Measurements from ENCODE around the gene CAPN14.
"Not testable (repeated sequence)": the region's sequence is repeated elsewhere in the genome, so short reads cannot be mapped to it uniquely, and the experiment has no call there.

The CAPN14 gene

GRCh38 chr2:31192396-31192795, 24.9 kb downstream of the CAPN14 start:
- no peak for DNase-seq

DNA sequence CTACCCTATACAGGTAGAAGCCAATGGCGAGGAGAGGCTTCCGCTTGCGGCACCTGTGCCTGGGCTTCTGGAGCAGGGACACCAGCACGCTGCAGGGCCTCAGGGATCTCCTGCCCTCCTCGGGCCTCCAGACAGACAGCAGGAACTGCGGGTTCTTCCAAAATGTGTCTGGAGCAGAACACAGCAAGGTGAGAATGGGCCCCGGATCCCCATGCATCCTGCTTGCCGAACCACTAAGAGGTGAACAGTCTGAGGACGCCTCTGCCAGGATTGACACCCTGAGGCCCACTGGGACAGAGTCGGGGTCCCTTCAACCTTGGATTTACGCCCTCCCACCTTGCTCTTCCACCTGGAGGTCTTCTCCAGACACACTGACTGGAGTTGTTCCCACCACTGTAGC, 25.4 kb downstream of the CAPN14 start:
- DNase-seq: no peak

DNA sequence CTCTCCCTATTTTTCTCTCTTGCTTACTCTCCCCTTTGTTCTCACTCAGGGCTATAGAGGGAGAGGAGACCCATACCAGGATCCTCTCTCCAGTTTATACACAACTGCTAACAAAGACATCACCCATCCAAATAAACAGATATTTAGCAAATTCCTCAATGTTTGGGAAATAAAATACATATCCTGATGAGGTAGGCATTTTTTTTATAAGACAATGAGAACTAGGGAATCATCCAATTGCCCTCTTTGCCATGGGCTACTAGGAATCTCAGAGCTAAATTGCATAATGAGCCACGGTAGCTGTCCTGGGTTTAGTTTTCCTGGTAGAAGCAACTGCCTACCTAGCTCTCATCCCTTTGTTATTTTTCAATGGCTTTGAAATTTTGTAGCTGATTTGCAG, 27.1 kb downstream of the CAPN14 start:
- no peak for DNase-seq

GRCh38 chr2:31189141-31189540, 28.2 kb downstream of the CAPN14 start:
- DNase-seq: no peak

DNA sequence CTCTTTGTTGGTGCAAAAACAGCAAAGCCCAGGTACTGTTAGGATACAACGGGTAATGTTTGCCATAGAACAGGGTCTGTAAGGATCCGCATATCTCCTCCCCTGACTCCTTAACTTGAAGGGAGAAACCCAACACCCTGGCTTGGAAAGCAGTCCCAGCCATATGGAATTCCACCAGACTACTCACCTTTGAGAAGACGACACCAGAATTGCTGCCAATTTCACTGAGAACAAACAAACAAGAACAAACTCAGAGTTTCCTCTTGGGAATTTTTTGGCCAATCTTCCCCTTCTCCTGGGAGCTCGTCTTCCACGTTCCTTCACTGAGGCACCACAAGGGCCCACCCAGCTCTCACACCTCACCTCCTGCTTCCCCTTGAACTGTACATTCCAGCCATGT, 29.2 kb downstream of the CAPN14 start:
- no peak for DNase-seq

DNA sequence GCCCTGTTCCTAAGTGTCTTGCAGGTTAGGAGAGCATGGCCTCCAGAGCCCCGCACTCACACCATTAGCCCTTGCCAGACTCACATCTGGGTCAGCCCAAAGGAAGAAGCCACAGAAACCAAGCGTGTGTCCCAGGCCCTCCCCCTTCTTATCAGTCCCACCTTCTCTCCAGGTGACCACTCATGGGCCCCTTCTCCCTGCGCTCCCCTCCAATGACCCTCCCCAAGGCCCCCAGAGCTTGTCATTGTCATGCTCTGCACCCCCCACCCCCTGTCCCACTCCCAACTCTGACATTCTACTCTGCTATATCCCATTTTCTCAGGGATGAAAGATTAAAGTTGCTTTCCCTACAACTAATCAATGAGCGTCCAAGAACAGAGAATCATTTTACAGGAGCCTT, 30.1 kb downstream of the CAPN14 start:
- DNase-seq: no peak

DNA sequence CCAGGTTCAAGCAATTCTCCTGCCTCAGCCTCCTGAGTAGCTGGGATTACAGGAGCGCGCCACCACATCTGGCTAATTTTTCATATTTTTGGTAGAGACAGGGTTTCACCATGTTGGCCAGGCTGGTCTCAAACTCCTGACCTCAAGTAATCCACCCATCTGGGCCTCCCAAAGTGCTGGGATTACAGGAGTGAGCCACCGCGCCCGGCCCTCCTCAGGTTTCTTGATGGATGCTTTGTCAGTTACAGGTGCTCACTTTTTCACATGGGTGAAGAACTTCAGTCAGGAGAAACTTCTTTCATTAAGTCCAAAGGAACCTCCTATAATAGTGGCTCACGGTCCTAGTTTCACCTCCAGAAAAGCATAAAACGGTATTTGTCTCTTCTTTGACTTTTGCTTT, 33.3 kb downstream of the CAPN14 start:
- DNase-seq: not testable (repeated sequence)

DNA sequence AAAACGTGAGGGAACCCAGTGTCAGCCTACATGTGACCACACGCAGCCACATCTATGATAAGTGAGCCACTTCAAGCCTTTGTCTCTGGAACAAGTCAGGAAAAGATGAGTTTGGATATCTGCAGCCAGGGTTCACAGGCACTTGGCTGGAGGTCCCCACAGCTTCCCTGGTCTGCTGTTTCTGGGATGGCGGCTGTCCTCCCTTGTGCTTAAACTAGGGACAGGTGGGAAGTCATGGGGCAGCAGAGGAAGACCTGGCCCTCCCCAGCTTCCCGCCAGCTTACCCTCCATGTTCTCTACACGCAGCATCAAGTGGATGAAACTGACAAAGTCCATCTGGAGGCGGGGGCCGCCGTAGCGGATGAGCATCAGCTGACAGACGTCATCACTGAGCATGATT, 40.6 kb downstream of the CAPN14 start:
- no peak for DNase-seq

DNA sequence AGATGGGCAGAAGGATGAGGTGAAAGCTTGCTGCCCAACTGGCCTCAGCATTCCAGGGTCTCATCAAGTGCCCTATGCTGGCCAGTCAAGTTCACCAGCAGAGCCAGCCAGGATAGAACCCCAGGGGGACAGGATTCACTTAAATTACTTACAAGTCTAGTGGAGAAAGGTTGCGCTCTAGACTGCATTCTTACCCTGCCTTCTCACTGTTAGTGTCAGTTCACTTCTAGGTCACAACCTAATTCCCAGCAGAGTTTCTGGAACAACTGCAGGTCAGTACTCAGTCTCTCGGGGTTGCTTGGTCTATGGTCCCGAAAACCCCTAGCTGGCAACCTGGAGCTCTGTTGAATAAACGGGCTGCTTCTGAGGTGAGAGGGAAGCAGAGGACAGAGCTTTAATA, 46.2 kb downstream of the CAPN14 start:
- DNase-seq: no peak

DNA sequence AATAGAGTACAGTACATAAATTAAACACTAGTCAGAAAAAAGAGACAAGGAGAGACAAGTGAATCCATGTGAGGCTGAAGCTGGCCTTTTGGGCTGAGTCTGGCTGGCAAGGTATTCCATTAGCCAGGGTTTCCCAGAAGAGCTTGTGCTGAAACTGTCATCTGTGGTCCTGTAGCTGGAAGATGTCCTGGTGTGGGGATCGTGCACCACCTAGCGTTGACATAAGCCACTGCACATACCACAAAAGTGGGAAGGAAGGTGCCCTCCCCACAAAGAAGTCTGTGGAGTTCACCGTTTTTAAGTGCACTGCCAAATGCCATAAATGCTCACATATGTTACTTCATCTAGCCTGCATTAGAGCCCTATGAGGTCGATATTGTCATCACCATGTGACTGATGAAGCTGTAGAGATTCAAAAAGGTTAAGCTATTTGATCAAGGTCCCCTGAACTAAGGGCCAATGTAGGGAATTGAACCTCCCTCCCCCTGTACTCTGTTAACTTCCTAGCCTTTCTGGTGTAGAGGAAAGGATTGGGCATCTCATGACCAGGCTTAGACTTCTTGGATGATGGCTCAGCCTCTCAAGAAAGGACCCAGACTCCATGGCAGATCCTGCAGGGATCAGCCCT, 47.1 kb downstream of the CAPN14 start:
- DNase-seq: peak; percentile 55

- DNase-seq: no peak
Measured at GRCh38 chr2:31168291-31168690, 49.0 kb downstream of the CAPN14 start.

DNA sequence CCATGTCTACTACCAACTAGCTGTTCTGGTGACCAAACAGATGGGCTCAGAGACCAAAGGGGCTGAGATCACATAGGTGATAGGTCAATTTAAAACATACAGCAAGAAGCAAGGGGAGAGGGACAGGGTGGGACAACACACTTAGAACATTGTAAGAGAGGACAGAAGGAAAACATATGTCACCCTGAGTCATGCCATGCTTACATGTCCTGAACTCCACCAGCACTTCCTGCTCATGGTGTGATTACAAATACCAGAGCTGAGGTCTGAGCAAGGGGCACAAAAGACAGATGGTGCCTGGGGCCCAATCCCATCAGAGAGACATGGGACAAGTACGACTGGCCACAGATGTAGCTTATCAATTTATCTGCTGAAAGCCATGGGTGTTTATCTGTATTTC, 50.4 kb downstream of the CAPN14 start:
- DNase-seq: no peak

DNA sequence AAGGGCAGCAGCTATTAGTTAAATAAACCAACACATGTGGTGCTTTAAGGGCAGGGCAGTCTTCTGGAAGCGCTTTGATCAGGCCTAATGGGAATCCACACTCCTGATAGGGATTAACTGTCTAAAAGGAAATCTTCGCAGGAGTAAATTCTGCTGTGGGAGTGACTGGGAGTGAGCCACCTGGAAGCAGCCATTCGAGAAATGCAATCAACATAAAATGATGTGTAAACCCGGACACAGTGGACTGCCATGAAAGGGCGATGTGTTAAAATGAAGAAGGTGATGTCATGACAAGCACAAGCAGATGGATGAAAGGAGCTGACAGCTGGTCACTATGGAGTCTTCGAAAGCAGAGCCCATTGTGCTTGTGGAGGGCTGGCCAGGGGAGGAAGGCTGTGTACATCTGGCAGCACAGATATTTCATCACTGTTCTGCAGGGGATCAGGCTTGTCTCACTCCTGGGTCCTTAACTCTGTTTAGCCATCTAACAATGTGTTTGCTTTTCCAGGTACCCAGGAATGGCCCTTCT, 54.2 kb downstream of the CAPN14 start:
- no peak for DNase-seq

DNA sequence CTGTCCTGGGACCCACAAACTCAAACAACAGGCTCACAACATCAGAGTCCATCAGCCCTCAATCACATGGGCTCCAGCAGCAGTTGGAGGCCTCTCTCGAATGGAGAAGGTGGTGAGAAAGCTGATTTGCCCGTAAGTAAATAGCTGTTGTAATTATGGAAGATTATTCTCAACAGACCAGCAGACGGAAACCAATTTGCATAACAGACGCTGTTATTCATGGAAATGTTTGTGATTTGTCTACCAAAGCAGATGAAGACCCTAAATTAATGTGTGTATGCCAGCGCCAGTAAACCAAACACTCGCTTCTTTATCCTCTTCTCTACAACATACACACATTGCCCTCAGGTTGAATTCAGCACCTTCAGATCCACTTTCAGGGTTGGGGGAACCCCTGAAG, 55.7 kb downstream of the CAPN14 start:
- no peak for DNase-seq

DNA sequence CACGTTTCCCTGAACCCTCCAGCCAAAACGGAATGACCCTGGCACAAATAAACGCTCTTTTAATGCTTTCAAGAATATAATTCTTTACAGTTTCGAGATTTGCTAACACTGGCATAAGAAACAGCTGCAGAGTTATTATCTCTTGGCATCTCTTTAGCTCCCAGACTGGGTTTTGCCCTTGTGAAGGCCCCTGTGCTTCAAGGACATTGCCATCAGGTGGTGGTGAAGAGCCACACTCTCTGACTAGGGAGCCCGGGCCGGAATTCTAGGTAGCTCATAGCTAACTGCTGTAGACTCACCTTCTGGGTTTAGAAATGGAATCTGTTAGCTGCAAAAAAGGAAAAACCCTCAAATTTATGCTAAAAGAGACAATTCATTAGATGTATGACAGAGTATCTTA, 65.8 kb downstream of the CAPN14 start:
- no peak for DNase-seq

- no peak for DNase-seq
Measured at GRCh38 chr2:31150120-31150670, 67.1 kb downstream of the CAPN14 start.

- no peak for DNase-seq
Measured at GRCh38 chr2:31148514-31148913, 68.8 kb downstream of the CAPN14 start.

GRCh38 chr2:31147645-31148044, 69.7 kb downstream of the CAPN14 start:
- DNase-seq: no peak

- no peak for DNase-seq
Measured at GRCh38 chr2:31142110-31142509, 75.2 kb downstream of the CAPN14 start.

DNA sequence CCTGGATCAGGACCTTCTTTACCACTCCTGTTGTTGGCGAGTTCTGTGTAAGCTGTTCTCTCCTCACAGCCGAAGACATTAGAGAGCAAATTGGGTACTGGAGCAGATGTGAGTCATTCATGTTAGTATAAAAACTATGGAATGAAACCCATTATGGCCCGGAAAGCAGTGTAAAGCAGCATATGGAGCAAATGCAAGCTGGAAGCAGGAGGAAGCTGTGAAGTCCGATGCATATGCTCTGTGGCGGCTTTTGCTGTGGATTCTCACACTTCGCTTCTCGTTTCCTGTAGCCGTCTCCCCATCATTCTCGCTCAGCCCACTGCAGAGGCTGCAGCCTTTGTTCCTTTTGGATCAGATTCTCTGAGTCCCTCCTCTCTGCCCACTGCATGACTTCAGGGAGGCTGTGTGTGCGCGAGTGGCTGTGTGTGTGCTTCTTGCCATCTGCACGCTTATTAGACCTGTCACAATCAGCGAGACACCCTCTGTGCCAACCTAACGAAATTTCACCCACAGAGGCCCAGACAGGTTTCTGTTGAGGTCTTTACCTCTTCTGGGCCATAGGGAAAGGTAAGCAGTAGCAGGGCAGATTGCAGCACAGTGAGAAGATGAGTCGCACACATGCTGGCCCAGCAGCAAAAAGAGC, 75.8 kb downstream of the CAPN14 start:
- DNase-seq: no peak

- no peak for DNase-seq
Measured at GRCh38 chr2:31140151-31140550, 77.2 kb downstream of the CAPN14 start.

- DNase-seq: no peak
Measured at GRCh38 chr2:31139671-31140070, 77.6 kb downstream of the CAPN14 start.

- DNase-seq: peak; percentile 5
Measured at GRCh38 chr2:31138037-31138962, 79.0 kb downstream of the CAPN14 start, which contains the start of gene GALNT14. Gene GALNT14, minus strand, starts transcription at chr2:31138440. Its CDS starts 354 bp downstream, at chr2:31138086.

All from CD4-positive, alpha-beta T cell treated with Interleukin-17A for 4 hours (primary cell).